K562 (cell line): ENCODE data around the gene CNTFR. TPM values are rescaled to one million over a fixed set of nuclear protein-coding genes. Genes with fewer than 3 reads are reported as not detected.

Experiments
- CREM ChIP-seq: IDR thresholded peaks from 2 replicates; pipeline ENCODE4 v1.6.1; 2014; ENCODE audit warnings: antibody characterized with exemption, low read depth
- DACH1 ChIP-seq: fragments of 450-650 bp; IDR thresholded peaks from 2 replicates; pipeline ENCODE4 v1.6.1; 2018; ENCODE audit not compliant: partially characterized antibody
- FOXA3 ChIP-seq, 2 experiments: fragments of 450-650 bp in 1 of 2; sonication (generic) in 1 of 2; formaldehyde crosslinking; IDR thresholded peaks in 1 of 2; conservative IDR thresholded peaks in 1 of 2; 2 replicates each; pipeline versions ENCODE4 v1.4.0 to v1.8.0; 2020 to 2022; ENCODE audit warnings: mild to moderate bottlenecking in 2 of 2, missing genetic modification reagents in 1 of 2
- FOXM1 ChIP-seq, 2 experiments: fragments of 450-650 bp in 1 of 2; sonication (generic) in 1 of 2; formaldehyde crosslinking in 1 of 2; IDR thresholded peaks; 2 replicates each; pipeline versions ENCODE4 v1.6.1 to v1.9.0; 2017 to 2022; ENCODE audit warnings: low read depth in 2 of 2, mild to moderate bottlenecking in 2 of 2, missing genetic modification reagents in 1 of 2, moderate library complexity in 1 of 2
- GTF2E2 ChIP-seq: fragments of 200-800 bp; sonication (Bioruptor generic); IDR thresholded peaks from 2 replicates; pipeline ENCODE4 v1.6.1; 2016; ENCODE audit warnings: missing genetic modification characterization, missing compliant biosample characterization
- KDM1A ChIP-seq, 2 experiments: fragments of 450-650 bp; IDR thresholded peaks; 2 replicates each; pipeline ENCODE4 v1.6.1; 2016; ENCODE audit warnings: mild to moderate bottlenecking in 2 of 2
- NR3C1 ChIP-seq: sonication (generic); formaldehyde crosslinking; IDR thresholded peaks from 2 replicates; pipeline ENCODE4 v1.8.1; 2022; ENCODE audit warnings: missing genetic modification reagents
- SMARCC2 ChIP-seq: fragments of 450-650 bp; IDR thresholded peaks from 2 replicates; pipeline ENCODE4 v1.6.1; 2017; ENCODE audit warnings: antibody characterized with exemption, moderate library complexity, mild to moderate bottlenecking, low read depth
- TAF1 ChIP-seq: IDR thresholded peaks from 2 replicates; pipeline ENCODE4 v1.6.1; 2011; ENCODE audit warnings: mild to moderate bottlenecking, low read length, moderate library complexity; ENCODE audit not compliant: insufficient read depth, control insufficient read depth, severe bottlenecking; ENCODE audit errors: extremely low read depth
- TCF3 ChIP-seq: sonication (generic); formaldehyde crosslinking; IDR thresholded peaks from 2 replicates; pipeline ENCODE4 v1.4.0; 2020; ENCODE audit warnings: mild to moderate bottlenecking, missing genetic modification reagents
- TEAD1 ChIP-seq, 2 experiments: fragments of 450-650 bp in 1 of 2; sonication (generic) in 1 of 2; formaldehyde crosslinking; IDR thresholded peaks; 2 replicates each; pipeline versions ENCODE4 v1.4.0 to v1.8.0; 2020 to 2022; ENCODE audit warnings: mild to moderate bottlenecking in 2 of 2, missing genetic modification reagents in 1 of 2
- TGIF2 ChIP-seq: sonication (generic); formaldehyde crosslinking; IDR thresholded peaks from 2 replicates; pipeline ENCODE4 v1.8.1; 2022; ENCODE audit warnings: mild to moderate bottlenecking, missing genetic modification reagents, moderate library complexity
- ZBTB17 ChIP-seq: fragments of 450-650 bp; formaldehyde crosslinking; IDR thresholded peaks from 2 replicates; pipeline ENCODE4 v1.4.0; 2020; ENCODE audit warnings: mild to moderate bottlenecking
- ZFPM2 ChIP-seq: fragments of 250-450 bp; sonication (Bioruptor Pico); IDR thresholded peaks from 2 replicates; pipeline ENCODE4 v1.5.1; 2022; ENCODE audit warnings: mild to moderate bottlenecking
- ZNF224 ChIP-seq: sonication (generic); formaldehyde crosslinking; IDR thresholded peaks from 2 replicates; pipeline ENCODE4 v1.8.0; 2022; ENCODE audit warnings: mild to moderate bottlenecking, missing genetic modification reagents
- polyA plus RNA-seq, 8 experiments: library from polyadenylated mRNA; depleted of rRNA in 4 of 8; stranded (reverse) in 5 of 8; unstranded in 3 of 8; fragments of >200 nt; fragmentation: Nextera tagmentation in 2 of 8; fragmentation: Illumina TruSeq in 1 of 8; extraction: Ambion mirVana in 2 of 8; extraction: Trizol in 1 of 8; gene quantifications; 2 replicates each; pipeline versions ENCODE4 v1.2.1 to v1.2.3, GENCODE V29; 2011 to 2014; ENCODE audit warnings: inconsistent platforms in 1 of 8, missing spikeins in 1 of 8
- total RNA-seq, 7 experiments: library from RNA; depleted of rRNA in 6 of 7; stranded (reverse); fragments of >200 nt in 6 of 7; fragmentation: Illumina TruSeq in 2 of 7; extraction: Trizol in 2 of 7; gene quantifications; 2 replicates each; pipeline versions ENCODE4 v1.2.1 to v1.2.3, GENCODE V29; 2011 to 2021; ENCODE audit warnings: low replicate concordance in 1 of 7
- TF ChIP-seq, protein P1 (sequence below): IDR thresholded peaks from 3 replicates; pipeline ENCODE4 v1.6.1; 2011; ENCODE audit warnings: borderline replicate concordance, mild to moderate bottlenecking; ENCODE audit not compliant: insufficient read length, insufficient read depth
- TF ChIP-seq, protein P2 (sequence below): fragments of 450-650 bp; conservative IDR thresholded peaks from 2 replicates; pipeline ENCODE4 v1.6.1; 2016; ENCODE audit warnings: missing genetic modification characterization, low read depth, mild to moderate bottlenecking, control low read depth, missing compliant biosample characterization
- TF ChIP-seq, protein P3 (sequence below): fragments of 250-450 bp; sonication (Bioruptor Pico); IDR thresholded peaks from 2 replicates; pipeline ENCODE4 v1.5.0; 2021
- TF ChIP-seq, protein P4 (sequence below), 2 experiments: fragments of 450-650 bp; IDR thresholded peaks; 2 replicates each; pipeline ENCODE4 v1.6.1; 2016
- TF ChIP-seq, protein P5 (sequence below): fragments of 250-450 bp; sonication (Bioruptor Pico); IDR thresholded peaks from 2 replicates; pipeline ENCODE4 v1.4.0; 2020; ENCODE audit warnings: mild to moderate bottlenecking

CNTFR gene
- total and polyA plus RNA-seq, 9 of the 15 experiments (the other 6 are each of a cell fraction or from before 2014, with no cell fraction given) = not detected

DNA sequence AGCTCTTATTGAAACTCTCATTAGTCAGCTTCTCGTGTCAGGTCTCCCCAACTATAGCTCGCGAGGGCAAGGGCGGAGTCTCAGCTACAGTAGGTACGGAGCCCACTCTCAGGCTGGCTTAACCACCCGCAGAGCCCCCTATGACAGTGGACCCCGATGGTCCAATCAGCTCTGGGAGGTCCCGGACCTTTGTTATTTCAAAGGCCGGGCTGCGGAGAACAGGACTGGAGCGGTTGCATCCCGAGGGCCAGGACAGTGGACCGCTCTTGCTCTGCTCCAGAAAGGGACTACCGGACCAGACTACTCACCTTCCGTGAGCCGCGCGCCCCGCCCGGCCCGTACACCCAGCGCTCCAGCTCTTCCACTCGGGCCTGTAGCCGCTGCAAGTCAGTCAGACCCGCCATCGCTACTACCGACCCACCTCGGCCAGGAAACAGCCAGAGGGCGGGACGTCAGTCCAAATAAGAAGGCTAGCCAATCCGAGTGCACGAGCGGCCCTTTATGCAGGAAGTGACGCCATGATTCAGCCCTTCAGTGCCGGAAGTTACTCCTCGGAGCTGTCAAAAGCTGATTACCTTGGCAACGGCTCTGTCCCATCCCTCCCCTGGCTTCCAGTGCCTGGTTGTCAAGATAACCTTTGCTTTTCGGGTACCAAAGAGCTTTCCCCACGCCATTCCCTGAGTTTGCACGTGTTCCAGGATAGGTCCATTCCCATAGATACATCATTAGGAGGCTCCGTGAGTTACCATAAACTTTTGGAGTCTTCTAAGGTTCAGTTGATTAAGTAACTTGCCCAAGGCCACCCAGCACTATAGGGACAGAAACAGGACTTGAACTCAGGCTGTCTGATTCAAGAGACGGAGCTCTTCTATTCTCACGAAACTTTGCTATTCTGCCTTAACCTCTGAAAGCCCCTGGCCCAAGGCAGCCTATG lies 30.8 kb upstream of the CNTFR start, which contains the start of gene DCTN3 (continued):
- TF ChIP-seq, protein P1, sequence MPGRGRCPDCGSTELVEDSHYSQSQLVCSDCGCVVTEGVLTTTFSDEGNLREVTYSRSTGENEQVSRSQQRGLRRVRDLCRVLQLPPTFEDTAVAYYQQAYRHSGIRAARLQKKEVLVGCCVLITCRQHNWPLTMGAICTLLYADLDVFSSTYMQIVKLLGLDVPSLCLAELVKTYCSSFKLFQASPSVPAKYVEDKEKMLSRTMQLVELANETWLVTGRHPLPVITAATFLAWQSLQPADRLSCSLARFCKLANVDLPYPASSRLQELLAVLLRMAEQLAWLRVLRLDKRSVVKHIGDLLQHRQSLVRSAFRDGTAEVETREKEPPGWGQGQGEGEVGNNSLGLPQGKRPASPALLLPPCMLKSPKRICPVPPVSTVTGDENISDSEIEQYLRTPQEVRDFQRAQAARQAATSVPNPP = no peak
- TF ChIP-seq DACH1 (no peak), GTF2E2 (tag) (no peak), ZFPM2 (CRISPR knock-in tag) (no peak), TAF1 (peak; percentile 45), NR3C1 (no peak), CREM (peak; percentile 94), FOXA3 (CRISPR knock-in tag; conservative IDR thresholded peaks at IDR 0.05 in 1 of 2, IDR thresholded peaks at IDR 0.05 in 1 of 2) (peak in 1 of 2 experiments; percentile 50; a peak in 1 of 4 replicates), FOXM1 (IDR thresholded peaks at IDR 0.05; ENCODE audit: low read depth) (no peak), FOXM1 (CRISPR knock-in tag; IDR thresholded peaks at IDR 0.05; ENCODE audit: low read depth) (no peak), TEAD1 (CRISPR knock-in tag; IDR thresholded peaks at IDR 0.05) (0 out of 4 replicates have a peak, but pooled peaks of 1 of the 2 experiments have one; percentile 45), ZBTB17 (no peak), TCF3 (CRISPR knock-in tag) (no peak), TGIF2 (CRISPR knock-in tag) (no peak), KDM1A (IDR thresholded peaks at IDR 0.05) (no peak), ZNF224 (no peak), SMARCC2 (no peak)
- TF ChIP-seq, protein P2, sequence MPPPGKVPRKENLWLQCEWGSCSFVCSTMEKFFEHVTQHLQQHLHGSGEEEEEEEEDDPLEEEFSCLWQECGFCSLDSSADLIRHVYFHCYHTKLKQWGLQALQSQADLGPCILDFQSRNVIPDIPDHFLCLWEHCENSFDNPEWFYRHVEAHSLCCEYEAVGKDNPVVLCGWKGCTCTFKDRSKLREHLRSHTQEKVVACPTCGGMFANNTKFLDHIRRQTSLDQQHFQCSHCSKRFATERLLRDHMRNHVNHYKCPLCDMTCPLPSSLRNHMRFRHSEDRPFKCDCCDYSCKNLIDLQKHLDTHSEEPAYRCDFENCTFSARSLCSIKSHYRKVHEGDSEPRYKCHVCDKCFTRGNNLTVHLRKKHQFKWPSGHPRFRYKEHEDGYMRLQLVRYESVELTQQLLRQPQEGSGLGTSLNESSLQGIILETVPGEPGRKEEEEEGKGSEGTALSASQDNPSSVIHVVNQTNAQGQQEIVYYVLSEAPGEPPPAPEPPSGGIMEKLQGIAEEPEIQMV (tag) = no peak
- TF ChIP-seq, protein P3, sequence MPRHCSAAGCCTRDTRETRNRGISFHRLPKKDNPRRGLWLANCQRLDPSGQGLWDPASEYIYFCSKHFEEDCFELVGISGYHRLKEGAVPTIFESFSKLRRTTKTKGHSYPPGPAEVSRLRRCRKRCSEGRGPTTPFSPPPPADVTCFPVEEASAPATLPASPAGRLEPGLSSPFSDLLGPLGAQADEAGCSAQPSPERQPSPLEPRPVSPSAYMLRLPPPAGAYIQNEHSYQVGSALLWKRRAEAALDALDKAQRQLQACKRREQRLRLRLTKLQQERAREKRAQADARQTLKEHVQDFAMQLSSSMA (CRISPR knock-in tag) = no peak
- TF ChIP-seq, protein P4, sequence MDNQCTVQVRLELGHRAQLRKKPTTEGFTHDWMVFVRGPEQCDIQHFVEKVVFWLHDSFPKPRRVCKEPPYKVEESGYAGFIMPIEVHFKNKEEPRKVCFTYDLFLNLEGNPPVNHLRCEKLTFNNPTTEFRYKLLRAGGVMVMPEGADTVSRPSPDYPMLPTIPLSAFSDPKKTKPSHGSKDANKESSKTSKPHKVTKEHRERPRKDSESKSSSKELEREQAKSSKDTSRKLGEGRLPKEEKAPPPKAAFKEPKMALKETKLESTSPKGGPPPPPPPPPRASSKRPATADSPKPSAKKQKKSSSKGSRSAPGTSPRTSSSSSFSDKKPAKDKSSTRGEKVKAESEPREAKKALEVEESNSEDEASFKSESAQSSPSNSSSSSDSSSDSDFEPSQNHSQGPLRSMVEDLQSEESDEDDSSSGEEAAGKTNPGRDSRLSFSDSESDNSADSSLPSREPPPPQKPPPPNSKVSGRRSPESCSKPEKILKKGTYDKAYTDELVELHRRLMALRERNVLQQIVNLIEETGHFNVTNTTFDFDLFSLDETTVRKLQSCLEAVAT (IDR thresholded peaks at IDR 0.05) = no peak
- TF ChIP-seq, protein P5, sequence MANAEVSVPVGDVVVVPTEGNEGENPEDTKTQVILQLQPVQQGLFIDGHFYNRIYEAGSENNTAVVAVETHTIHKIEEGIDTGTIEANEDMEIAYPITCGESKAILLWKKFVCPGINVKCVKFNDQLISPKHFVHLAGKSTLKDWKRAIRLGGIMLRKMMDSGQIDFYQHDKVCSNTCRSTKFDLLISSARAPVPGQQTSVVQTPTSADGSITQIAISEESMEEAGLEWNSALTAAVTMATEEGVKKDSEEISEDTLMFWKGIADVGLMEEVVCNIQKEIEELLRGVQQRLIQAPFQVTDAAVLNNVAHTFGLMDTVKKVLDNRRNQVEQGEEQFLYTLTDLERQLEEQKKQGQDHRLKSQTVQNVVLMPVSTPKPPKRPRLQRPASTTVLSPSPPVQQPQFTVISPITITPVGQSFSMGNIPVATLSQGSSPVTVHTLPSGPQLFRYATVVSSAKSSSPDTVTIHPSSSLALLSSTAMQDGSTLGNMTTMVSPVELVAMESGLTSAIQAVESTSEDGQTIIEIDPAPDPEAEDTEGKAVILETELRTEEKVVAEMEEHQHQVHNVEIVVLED (CRISPR knock-in tag) = no peak
